OCI-LY3 (cell line): Measurements from ENCODE around the gene PTPRQ.
A peak's percentile ranks its signal among the peaks of the same experiment; 100 is the strongest.

ENCODE experiments used
- H2AFZ ChIP-seq: fragments of 200-600, 300-600 bp; shearing (Covaris generic); 2 replicates; pipeline ENCODE4 v1.6.0; 2014; ENCODE audit warnings: antibody characterized with exemption, low read depth, low read length
- H3K27ac ChIP-seq: fragments of 200-600, 300-600 bp; sonication (generic); 2 replicates; pipeline ENCODE4 v1.5.1; 2014; ENCODE audit warnings: mild to moderate bottlenecking, low read length, moderate library complexity, mixed read lengths
- H3K27me3 ChIP-seq: fragments of 200-600, 300-600 bp; sonication (generic); 2 replicates; pipeline ENCODE4 v1.6.1; 2014; ENCODE audit warnings: low read depth, low read length, mixed read lengths
- H3K36me3 ChIP-seq: fragments of 200-600, 300-600 bp; sonication (generic); replicated peaks from 2 replicates; pipeline ENCODE3; 2014; ENCODE audit warnings: low read depth, low read length, mixed read lengths
- H3K4me1 ChIP-seq: fragments of 300-600, 200-600 bp; sonication (generic); 2 replicates; pipeline ENCODE4 v1.6.1; 2014; ENCODE audit warnings: low read length, mixed read lengths
- H3K4me2 ChIP-seq: fragments of 200-600, 300-600 bp; sonication (generic); 2 replicates; pipeline ENCODE4 v1.6.1; 2014; ENCODE audit warnings: low read length, mixed read lengths
- H3K4me3 ChIP-seq: fragments of 300-600, 200-600 bp; sonication (generic); 2 replicates; pipeline ENCODE4 v1.5.1; 2014; ENCODE audit warnings: antibody characterized with exemption, mild to moderate bottlenecking, low read length, moderate library complexity
- H3K79me2 ChIP-seq: fragments of 300-600, 200-600 bp; shearing (Covaris generic); 2 replicates; pipeline ENCODE4 v1.6.1; 2014; ENCODE audit warnings: mild to moderate bottlenecking, low read length, mixed read lengths
- H3K9ac ChIP-seq: fragments of 300-600, 200-600 bp; shearing (Covaris generic); 2 replicates; pipeline ENCODE4 v1.6.0; 2014; ENCODE audit warnings: mild to moderate bottlenecking, low read length, moderate library complexity
- H3K9me3 ChIP-seq: fragments of 200-600, 300-600 bp; shearing (Covaris generic); 2 replicates; pipeline ENCODE4 v1.6.1; 2014; ENCODE audit warnings: low read length, mixed read lengths; ENCODE audit not compliant: insufficient read depth
- H4K20me1 ChIP-seq: fragments of 200-600, 300-600 bp; sonication (generic); 2 replicates; pipeline ENCODE4 v1.6.1; 2016; ENCODE audit warnings: low read length, mixed read lengths; ENCODE audit not compliant: insufficient read depth
- EZH2phosphoT487 ChIP-seq: fragments of 200-600 bp; shearing (Covaris generic); IDR thresholded peaks from 2 replicates; pipeline ENCODE4 v1.6.1; 2018; ENCODE audit warnings: antibody characterized with exemption, mixed run types, low read depth
- TF ChIP-seq, protein P1 (sequence below): fragments of 200-600, 300-600 bp; sonication (generic); IDR thresholded peaks from 2 replicates; pipeline ENCODE4 v1.5.1; 2014; ENCODE audit warnings: antibody characterized with exemption, low read length, low read depth

PTPRQ gene

DNA sequence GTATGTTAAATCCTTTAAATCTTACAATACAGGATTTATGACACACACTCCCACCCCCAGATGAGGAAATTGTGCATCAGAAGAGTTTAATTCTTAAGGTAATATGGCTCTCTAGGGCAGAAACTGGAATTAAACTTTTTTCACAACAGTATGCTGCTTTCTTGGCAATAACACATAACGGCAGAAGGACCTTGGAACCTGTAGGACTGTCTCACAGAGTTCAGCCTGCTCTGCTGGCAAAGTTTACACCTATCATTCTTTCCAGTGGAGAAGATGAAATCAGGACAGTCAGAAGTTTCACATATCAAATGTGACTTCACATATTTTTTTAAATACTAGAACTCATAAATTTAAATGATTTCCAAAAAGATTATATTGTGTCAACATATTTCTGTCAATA lies 232.8 kb downstream of the PTPRQ start:
- Histone ChIP-seq H3K4me2 (no peak overlapping the region), H3K4me1 (no peaks in the 10 kb centered on the region), H3K36me3 (no peaks in the 10 kb centered on the region), H3K79me2 (no peaks in the 10 kb centered on the region), H3K27me3 (no peaks in the 10 kb centered on the region), H3K4me3 (no peak overlapping the region), H3K27ac (no peak overlapping the region), H3K9me3 (no peaks in the 10 kb centered on the region), H2AFZ (no peak overlapping the region), H3K9ac (no peak overlapping the region), H4K20me1 (no peaks in the 10 kb centered on the region)
- TF ChIP-seq, protein P1, sequence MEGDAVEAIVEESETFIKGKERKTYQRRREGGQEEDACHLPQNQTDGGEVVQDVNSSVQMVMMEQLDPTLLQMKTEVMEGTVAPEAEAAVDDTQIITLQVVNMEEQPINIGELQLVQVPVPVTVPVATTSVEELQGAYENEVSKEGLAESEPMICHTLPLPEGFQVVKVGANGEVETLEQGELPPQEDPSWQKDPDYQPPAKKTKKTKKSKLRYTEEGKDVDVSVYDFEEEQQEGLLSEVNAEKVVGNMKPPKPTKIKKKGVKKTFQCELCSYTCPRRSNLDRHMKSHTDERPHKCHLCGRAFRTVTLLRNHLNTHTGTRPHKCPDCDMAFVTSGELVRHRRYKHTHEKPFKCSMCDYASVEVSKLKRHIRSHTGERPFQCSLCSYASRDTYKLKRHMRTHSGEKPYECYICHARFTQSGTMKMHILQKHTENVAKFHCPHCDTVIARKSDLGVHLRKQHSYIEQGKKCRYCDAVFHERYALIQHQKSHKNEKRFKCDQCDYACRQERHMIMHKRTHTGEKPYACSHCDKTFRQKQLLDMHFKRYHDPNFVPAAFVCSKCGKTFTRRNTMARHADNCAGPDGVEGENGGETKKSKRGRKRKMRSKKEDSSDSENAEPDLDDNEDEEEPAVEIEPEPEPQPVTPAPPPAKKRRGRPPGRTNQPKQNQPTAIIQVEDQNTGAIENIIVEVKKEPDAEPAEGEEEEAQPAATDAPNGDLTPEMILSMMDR, result no peak
- no peak for TF ChIP-seq EZH2phosphoT487

DNA sequence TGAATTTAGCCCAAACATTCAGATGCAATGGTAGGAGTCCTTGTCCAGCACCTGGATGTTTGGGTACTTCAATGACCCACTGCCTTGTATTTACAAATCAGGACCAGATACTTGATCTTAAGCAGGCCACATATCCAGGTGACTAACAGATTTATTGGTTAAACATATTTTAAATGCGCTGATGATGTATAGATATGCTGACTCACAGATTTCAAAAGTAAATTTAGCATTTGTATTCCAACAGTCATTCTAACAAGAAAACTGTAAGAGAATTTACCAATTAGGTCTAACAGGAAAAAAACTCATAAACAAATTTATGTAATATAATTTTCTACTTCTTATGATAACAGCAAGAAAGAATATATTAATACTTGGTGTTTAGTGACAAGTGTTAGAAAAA lies 234.0 kb downstream of the PTPRQ start:
- Histone ChIP-seq H3K4me1 (no peaks in the 10 kb centered on the region), H3K9ac (no peak overlapping the region), H2AFZ (no peak overlapping the region), H3K27ac (no peak overlapping the region), H4K20me1 (no peaks in the 10 kb centered on the region), H3K36me3 (no peaks in the 10 kb centered on the region), H3K79me2 (no peaks in the 10 kb centered on the region), H3K27me3 (no peaks in the 10 kb centered on the region), H3K9me3 (no peaks in the 10 kb centered on the region), H3K4me3 (no peak overlapping the region), H3K4me2 (no peak overlapping the region)
- TF ChIP-seq, protein P1, result no peak
- TF ChIP-seq EZH2phosphoT487, result no peak

GRCh38 chr12:80679346-80680131 lies 235.5 kb downstream of the PTPRQ start:
- Histone ChIP-seq H3K36me3 (no peaks in the 10 kb centered on the region), H3K4me1 (no peaks in the 10 kb centered on the region), H2AFZ (no peak overlapping the region), H4K20me1 (no peaks in the 10 kb centered on the region), H3K4me3 (no peak overlapping the region), H3K27me3 (no peaks in the 10 kb centered on the region), H3K9me3 (no peaks in the 10 kb centered on the region), H3K4me2 (no peak overlapping the region), H3K79me2 (no peaks in the 10 kb centered on the region), H3K9ac (no peak overlapping the region), H3K27ac (no peak overlapping the region)
- TF ChIP-seq, protein P1, result no peak
- no peak for TF ChIP-seq EZH2phosphoT487

GRCh38 chr12:80681287-80681686 lies 237.3 kb downstream of the PTPRQ start:
- H4K20me1 ChIP-seq, result no peaks in the 10 kb centered on the region
- H2AFZ ChIP-seq, result peak overlapping the region; percentile 16; the same call in 1 of the 2 replicates
- H3K79me2 ChIP-seq, result no peaks in the 10 kb centered on the region
- no peak overlapping the region for H3K4me2 ChIP-seq
- H3K27ac ChIP-seq, result no peak overlapping the region
- no peak overlapping the region for H3K9ac ChIP-seq
- H3K36me3 ChIP-seq, result no peaks in the 10 kb centered on the region
- no peaks in the 10 kb centered on the region for H3K27me3 ChIP-seq
- no peaks in the 10 kb centered on the region for H3K9me3 ChIP-seq
- no peaks in the 10 kb centered on the region for H3K4me1 ChIP-seq
- TF ChIP-seq, protein P1, result no peak
- TF ChIP-seq EZH2phosphoT487, result no peak
- H3K4me3 ChIP-seq, result no peak overlapping the region
